ENCODE measurements around the gene P3H4. TPM values are rescaled to one million over a fixed set of nuclear protein-coding genes. Genes with fewer than 3 reads are reported as not detected.

The P3H4 gene
- total and polyA plus RNA-seq, 2 donors (not counting 3 experiments of a cell fraction or from before 2014, with no cell fraction given) = 39.2 to 58.3 TPM

DNA sequence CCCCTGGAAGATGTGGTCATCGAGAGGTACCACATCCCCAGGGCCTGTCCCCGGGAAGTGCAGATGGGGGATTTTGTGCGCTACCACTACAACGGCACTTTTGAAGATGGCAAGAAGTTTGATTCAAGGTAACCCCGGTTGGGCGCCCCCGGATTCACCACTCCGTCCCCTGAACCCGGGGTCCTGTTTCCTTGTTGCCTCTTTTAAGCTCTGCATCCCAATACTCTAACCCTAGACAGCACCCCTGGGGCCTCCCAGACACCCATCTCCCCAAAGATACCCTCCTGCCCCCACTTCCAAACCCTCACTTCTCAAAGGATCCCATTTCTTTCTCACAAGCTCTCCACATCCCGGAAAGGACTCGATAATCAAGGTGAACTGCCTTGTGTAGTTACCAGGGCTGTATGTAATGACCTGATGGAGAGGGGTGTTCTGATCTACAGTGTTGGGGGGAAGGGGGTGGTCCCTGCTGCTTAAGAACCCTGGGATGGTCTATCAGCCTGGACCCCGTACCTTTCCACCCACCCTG is 1.5 kb upstream of the P3H4 start:
- intact Hi-C loops (cut with micrococcal nuclease) (loop anchor here (5.0 kb wide), 1 partner anchor 144 kb away; no protein-coding TSS in a partner anchor), dilution Hi-C loops (cut with MboI; ENCODE audit: extremely low pct_ligation_motif_present, low sequenced_read_pairs) (no loop called here)
- no peaks in the 10 kb centered on the region for H3K9me1 ChIP-seq (replicated peaks; ENCODE audit: control insufficient read depth, extremely low read depth, insufficient read depth, low read length)
- H3K27ac ChIP-seq (ENCODE audit: insufficient read depth, low read depth, low read length) = peak overlapping the region; percentile 38
- H4K20me1 ChIP-seq (replicated peaks; ENCODE audit: control insufficient read depth, extremely low read depth, insufficient read depth, low read length) = no peaks in the 10 kb centered on the region
- H3K4me2 ChIP-seq (ENCODE audit: insufficient read depth, low read length) = peak overlapping the region; percentile 80
- no peak for DNase-seq (ENCODE audit: low read depth, low spot score)
- no peaks in the 10 kb centered on the region for H3K9me3 ChIP-seq (replicated peaks; ENCODE audit: control insufficient read depth, insufficient read depth, low read length)
- BruUV-seq (replicated peaks) = TSS peak; percentile 58
- H3K4me1 ChIP-seq (ENCODE audit: control insufficient read depth, extremely low read depth, insufficient read depth, low read length) = peaks cover 26% of the 10 kb centered on the region
- H3K4me3 ChIP-seq (replicated peaks in 1 of 3; ENCODE audit: insufficient read depth in 1 of 3, low read depth in 1 of 3, low read length in 3 of 3) = peak overlapping the region; percentile 51 to 81 (median 78)
- H3K79me2 ChIP-seq (ENCODE audit: control insufficient read depth, insufficient read depth, low read length) = peaks cover 31% of the 10 kb centered on the region
- peak overlapping the region; percentile 74 for H3K9ac ChIP-seq (replicated peaks; ENCODE audit: extremely low read depth, insufficient read depth, low read length)
- FAIRE-seq = peak; percentile 59
- TF ChIP-seq EZH2 (IDR thresholded peaks at IDR 0.05; ENCODE audit: borderline replicate concordance, low read depth, low read length, severe bottlenecking) = no peak
- TF ChIP-seq, protein P1, sequence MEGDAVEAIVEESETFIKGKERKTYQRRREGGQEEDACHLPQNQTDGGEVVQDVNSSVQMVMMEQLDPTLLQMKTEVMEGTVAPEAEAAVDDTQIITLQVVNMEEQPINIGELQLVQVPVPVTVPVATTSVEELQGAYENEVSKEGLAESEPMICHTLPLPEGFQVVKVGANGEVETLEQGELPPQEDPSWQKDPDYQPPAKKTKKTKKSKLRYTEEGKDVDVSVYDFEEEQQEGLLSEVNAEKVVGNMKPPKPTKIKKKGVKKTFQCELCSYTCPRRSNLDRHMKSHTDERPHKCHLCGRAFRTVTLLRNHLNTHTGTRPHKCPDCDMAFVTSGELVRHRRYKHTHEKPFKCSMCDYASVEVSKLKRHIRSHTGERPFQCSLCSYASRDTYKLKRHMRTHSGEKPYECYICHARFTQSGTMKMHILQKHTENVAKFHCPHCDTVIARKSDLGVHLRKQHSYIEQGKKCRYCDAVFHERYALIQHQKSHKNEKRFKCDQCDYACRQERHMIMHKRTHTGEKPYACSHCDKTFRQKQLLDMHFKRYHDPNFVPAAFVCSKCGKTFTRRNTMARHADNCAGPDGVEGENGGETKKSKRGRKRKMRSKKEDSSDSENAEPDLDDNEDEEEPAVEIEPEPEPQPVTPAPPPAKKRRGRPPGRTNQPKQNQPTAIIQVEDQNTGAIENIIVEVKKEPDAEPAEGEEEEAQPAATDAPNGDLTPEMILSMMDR (IDR thresholded peaks at IDR 0.05; ENCODE audit: extremely low read depth in 1 of 2, insufficient read depth in 1 of 2, low read depth in 1 of 2, low read length in 2 of 2) = no peak
- no peak for TF ChIP-seq POLR2AphosphoS5 (IDR thresholded peaks at IDR 0.05; ENCODE audit: insufficient read depth, low read depth, low read length)
- no peak for TF ChIP-seq POLR2A (IDR thresholded peaks at IDR 0.05; ENCODE audit: low read depth, low read length)
- no peak for TF ChIP-seq MYC (IDR thresholded peaks at IDR 0.05; ENCODE audit: low read depth, low read length)
- TF ChIP-seq, protein P2, sequence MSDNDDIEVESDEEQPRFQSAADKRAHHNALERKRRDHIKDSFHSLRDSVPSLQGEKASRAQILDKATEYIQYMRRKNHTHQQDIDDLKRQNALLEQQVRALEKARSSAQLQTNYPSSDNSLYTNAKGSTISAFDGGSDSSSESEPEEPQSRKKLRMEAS (IDR thresholded peaks at IDR 0.05; ENCODE audit: insufficient read depth, insufficient read length) = no peak
- TF ChIP-seq FOS (IDR thresholded peaks at IDR 0.05; ENCODE audit: borderline replicate concordance, insufficient read depth, low read length) = no peak
- TF ChIP-seq JUN (IDR thresholded peaks at IDR 0.05; ENCODE audit: borderline replicate concordance, insufficient read depth, insufficient read length, low read depth) = no peak
- TF ChIP-seq GATA2 (IDR thresholded peaks at IDR 0.05; ENCODE audit: insufficient read depth, insufficient read length, low read depth, low read length) = no peak
- CTCF ChIA-PET = interaction anchor here (1.0 to 2.8 kb wide), 2 partner anchors 51 to 76 kb away, joined by 3 to 17 read pairs; partner anchors contain the start of gene KLHL11
- peak overlapping the region; percentile 50 for H2AFZ ChIP-seq (ENCODE audit: low read depth, low read length)
- POLR2A ChIA-PET = interaction anchor here (1.0 to 1.2 kb wide), 2 partner anchors 29 to 52 kb away, joined by 3 read pairs; partner anchors contain the start of gene KLHL11
- H3K27me3 ChIP-seq (ENCODE audit: control insufficient read depth in 2 of 2, insufficient read depth in 2 of 2, low read length in 2 of 2) = no peaks in the 10 kb centered on the region
- peaks cover 0 to 4% of the 10 kb centered on the region in 2 experiments for H3K36me3 ChIP-seq (ENCODE audit: control insufficient read depth in 2 of 2, extremely low read depth in 1 of 2, insufficient read depth in 2 of 2, low read length in 2 of 2)

Measured in endothelial cell of umbilical vein (primary cell).